ENCODE measurements around the gene KIAA0586.
"Not testable (repeated sequence)": the region's sequence is repeated elsewhere in the genome, so short reads cannot be mapped to it uniquely, and the experiment has no call there.

KIAA0586 gene

GRCh38 chr14:58553959-58554358 lies 126.4 kb downstream of the KIAA0586 start:
- no peak for DNase-seq

- no peak for DNase-seq
Observed at GRCh38 chr14:58555647-58556046, 128.1 kb downstream of the KIAA0586 start.

GRCh38 chr14:58557242-58557641 lies 129.7 kb downstream of the KIAA0586 start:
- DNase-seq, result no peak

GRCh38 chr14:58560208-58560607 lies 132.7 kb downstream of the KIAA0586 start:
- no peak for DNase-seq

- no peak for DNase-seq
Observed at GRCh38 chr14:58562141-58562540, 134.6 kb downstream of the KIAA0586 start.

GRCh38 chr14:58563978-58564377 lies 136.5 kb downstream of the KIAA0586 start:
- DNase-seq, result no peak

GRCh38 chr14:58565832-58566231 lies 138.3 kb downstream of the KIAA0586 start:
- no peak for DNase-seq

- no peak for DNase-seq
Observed at GRCh38 chr14:58566979-58567378, 139.5 kb downstream of the KIAA0586 start.

GRCh38 chr14:58568322-58568721 lies 140.8 kb downstream of the KIAA0586 start:
- DNase-seq, result no peak

- DNase-seq, result no peak
Observed at GRCh38 chr14:58571256-58571655, 143.7 kb downstream of the KIAA0586 start.

- no peak for DNase-seq
Observed at GRCh38 chr14:58571769-58572472, 144.4 kb downstream of the KIAA0586 start.

- DNase-seq, result no peak
Observed at GRCh38 chr14:58572473-58572853, 144.9 kb downstream of the KIAA0586 start.

GRCh38 chr14:58572863-58573262 lies 145.3 kb downstream of the KIAA0586 start:
- DNase-seq, result no peak

GRCh38 chr14:58574623-58575022 lies 147.1 kb downstream of the KIAA0586 start:
- no peak for DNase-seq

GRCh38 chr14:58575956-58576355 lies 148.4 kb downstream of the KIAA0586 start:
- DNase-seq, result no peak

- not testable (repeated sequence) for DNase-seq
Observed at GRCh38 chr14:58580035-58580434, 152.5 kb downstream of the KIAA0586 start.

GRCh38 chr14:58581389-58581788 lies 153.9 kb downstream of the KIAA0586 start:
- not testable (repeated sequence) for DNase-seq

- no peak for DNase-seq
Observed at GRCh38 chr14:58584383-58584782, 156.9 kb downstream of the KIAA0586 start.

- no peak for DNase-seq
Observed at GRCh38 chr14:58587271-58587670, 159.8 kb downstream of the KIAA0586 start.

- DNase-seq, result not testable (repeated sequence)
Observed at GRCh38 chr14:58588321-58588720, 160.8 kb downstream of the KIAA0586 start.

- no peak for DNase-seq
Observed at GRCh38 chr14:58593977-58594376, 166.5 kb downstream of the KIAA0586 start.

- DNase-seq, result no peak
Observed at GRCh38 chr14:58597041-58597440, 169.5 kb downstream of the KIAA0586 start.

GRCh38 chr14:58598028-58598803 lies 170.7 kb downstream of the KIAA0586 start:
- DNase-seq, result no peak

GRCh38 chr14:58598804-58599525 lies 171.4 kb downstream of the KIAA0586 start:
- DNase-seq, result no peak

Data from GOT3 (cell line).